ACHN (cell line): ENCODE data around the gene IQGAP2.

ENCODE experiments used
- DNase-seq: peaks from one replicate; pipeline ENCODE4 v3.0.0-alpha.2; 2015
- in situ Hi-C: cut with HindIII; loops from 2 replicates; pipeline ENCODE4 v1.10.0; 2017; ENCODE audit warnings: low sequenced_read_pairs, low pct_ligation_motif_present, low pct_unique_long_range_greater_than_20kb

The IQGAP2 gene

GRCh38 chr5:76467216-76467615 is 64.1 kb downstream of the IQGAP2 start:
- DNase-seq: no peak
- in situ Hi-C loops: no loop called here

DNA sequence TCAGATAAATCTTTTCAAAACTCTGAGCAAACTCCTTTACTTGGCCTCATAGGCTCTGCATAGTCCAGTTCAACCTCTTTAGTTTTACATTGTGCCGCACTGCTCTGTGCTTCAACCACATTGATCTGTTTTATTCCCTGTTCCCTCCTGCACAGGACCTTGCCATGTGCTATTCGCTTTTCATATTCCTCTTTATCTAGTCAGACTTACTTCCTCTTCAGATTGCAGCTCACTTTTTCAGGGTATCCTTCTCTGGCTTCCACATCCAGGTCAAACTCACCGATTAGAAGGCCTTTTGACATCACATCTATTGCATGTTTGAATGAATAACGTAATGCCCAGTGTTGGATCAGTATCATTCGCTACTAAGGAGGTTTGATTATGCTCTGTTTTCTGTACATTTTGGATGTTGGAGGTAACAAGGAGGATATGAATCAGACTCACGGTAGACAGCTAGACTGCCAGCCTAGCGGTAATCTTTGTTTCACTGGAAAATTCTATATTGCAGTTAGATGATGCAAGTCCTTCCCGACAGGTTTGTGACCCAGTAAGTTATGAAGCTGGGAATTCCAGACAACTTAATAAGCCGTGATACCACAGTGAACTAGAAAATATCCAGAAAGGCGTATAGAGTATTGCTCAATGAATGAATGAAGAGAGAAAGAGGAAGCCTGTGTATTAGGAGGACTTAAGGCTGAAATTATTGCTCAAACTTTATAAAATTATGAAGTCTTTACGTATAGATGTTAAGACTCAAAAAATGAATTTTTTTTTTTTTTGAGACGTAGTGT is 65.7 kb downstream of the IQGAP2 start:
- in situ Hi-C loops: no loop called here
- DNase-seq: no peak

DNA sequence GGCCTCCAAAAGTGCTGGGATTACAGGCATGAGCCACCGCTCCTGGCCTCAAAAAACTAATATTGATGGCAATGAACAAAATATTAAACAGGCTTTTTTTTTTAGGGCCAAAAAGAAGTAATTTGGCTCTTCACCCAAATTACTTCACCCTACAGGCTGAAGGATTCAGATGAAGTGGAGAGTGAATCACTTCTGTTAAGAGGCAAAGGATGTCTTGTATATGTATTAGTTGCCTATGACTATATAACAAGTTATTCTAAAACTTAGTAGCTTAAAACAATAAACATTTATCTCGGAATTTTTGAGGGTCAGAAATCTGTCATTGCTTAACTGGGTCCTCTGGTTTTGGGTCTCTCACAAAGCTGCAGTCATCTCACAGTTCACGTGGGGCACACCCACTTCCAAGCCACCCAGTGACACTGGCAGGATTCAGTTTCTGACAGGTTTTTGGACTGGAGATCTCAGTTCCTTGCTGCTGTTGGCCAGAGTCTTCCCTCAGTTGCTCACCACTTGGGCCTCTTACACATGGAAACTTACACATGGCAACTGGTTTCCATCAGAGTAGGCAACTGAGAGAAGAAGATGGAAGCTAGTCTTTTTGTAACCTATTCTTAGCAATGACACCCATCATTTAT is 66.7 kb downstream of the IQGAP2 start:
- no peak for DNase-seq
- in situ Hi-C loops: no loop called here

GRCh38 chr5:76470976-76471375 is 67.9 kb downstream of the IQGAP2 start:
- no peak for DNase-seq
- in situ Hi-C loops: no loop called here

- DNase-seq: no peak
- in situ Hi-C loops: no loop called here
Observed at GRCh38 chr5:76471406-76471805, 68.3 kb downstream of the IQGAP2 start.

GRCh38 chr5:76471987-76472334 is 68.9 kb downstream of the IQGAP2 start:
- no peak for DNase-seq
- in situ Hi-C loops: no loop called here

- no peak for DNase-seq
- in situ Hi-C loops: no loop called here
Observed at GRCh38 chr5:76472335-76473008, 69.4 kb downstream of the IQGAP2 start.

DNA sequence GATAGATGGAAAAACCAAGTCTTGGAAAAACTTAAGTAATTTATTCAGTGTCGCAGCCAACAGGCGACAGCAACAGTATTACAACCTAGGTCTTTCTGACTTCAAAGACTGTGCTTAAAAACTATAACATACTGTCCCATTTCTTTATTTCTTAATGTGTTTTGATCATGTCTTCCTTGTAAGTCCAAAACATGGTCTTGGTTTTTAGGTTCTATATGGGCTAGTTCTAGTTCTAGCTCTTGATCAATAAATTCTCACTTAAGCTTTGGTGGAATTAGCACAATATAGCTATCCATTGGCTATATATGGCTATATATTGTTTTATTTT is 69.9 kb downstream of the IQGAP2 start:
- in situ Hi-C loops: no loop called here
- no peak for DNase-seq

- no peak for DNase-seq
- in situ Hi-C loops: no loop called here
Observed at GRCh38 chr5:76473661-76474060, 70.6 kb downstream of the IQGAP2 start.

DNA sequence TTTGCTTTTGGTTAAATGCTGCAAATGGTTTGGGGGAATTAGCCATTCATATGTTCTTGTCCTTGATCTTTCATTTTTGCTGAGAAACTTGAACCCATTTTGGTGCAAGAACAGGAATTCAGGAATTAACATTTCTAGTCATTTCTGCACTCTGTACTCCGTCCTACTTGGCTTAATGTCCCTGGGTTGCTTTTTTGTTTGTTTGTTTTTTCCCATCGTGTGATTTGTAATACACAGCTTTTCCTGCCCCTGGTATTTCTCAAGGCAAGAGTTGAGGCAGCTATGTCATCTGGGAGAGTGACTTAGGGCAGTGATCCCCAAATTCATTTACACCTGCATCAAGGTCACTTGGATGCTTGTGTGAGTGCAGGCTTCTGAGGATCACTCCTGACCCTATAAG is 71.3 kb downstream of the IQGAP2 start:
- in situ Hi-C loops: no loop called here
- no peak for DNase-seq

- in situ Hi-C loops: no loop called here
- DNase-seq: no peak
Observed at GRCh38 chr5:76475385-76475784, 72.3 kb downstream of the IQGAP2 start.

DNA sequence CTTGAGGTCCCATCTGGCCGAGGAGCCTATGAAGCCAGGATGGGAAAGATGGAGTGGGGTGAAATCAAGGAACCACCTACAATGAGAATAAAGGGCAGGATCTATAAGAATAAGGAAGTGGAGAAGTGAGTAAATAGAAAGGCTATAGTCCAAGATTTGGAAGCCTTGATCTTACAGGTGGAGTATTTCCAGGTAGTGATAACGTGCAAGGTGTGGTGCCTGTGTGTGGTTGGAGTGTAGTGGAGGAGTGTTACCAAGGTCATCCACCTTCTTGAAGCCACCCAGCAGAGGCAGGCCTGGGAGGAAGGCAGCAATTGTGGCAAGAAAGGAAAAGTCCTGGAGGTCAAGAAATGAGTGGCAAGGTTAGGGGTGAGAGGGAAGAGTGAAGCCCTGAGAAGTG is 72.9 kb downstream of the IQGAP2 start:
- in situ Hi-C loops: no loop called here
- DNase-seq: no peak

DNA sequence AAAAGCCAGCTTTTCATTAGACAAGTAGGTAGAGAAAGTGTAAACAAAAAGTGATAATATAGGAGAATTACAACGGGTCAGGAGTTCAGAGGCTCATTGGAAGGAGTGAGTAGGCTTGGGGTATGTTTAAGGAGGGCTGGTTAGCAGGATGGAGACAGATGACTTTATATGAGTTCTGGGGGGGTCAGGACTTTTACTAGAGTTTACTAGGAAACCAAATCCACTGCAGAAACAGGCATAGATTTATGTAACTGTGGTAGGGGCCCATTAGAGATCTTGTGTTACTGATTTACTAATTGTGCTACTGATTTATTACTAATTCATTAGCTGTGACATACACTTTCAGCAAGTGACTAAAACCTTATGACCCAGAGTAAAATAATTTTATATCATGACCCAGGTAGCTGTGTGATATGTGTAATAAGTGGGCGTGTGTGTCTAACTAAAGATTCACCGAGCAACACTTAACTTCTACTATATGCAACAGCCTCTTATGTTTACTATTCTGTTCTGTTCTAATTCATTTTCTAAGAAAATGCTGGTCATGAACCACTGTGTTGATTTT is 73.5 kb downstream of the IQGAP2 start:
- no peak for DNase-seq
- in situ Hi-C loops: no loop called here

- in situ Hi-C loops: no loop called here
- no peak for DNase-seq
Observed at GRCh38 chr5:76477061-76477460, 74.0 kb downstream of the IQGAP2 start.

DNA sequence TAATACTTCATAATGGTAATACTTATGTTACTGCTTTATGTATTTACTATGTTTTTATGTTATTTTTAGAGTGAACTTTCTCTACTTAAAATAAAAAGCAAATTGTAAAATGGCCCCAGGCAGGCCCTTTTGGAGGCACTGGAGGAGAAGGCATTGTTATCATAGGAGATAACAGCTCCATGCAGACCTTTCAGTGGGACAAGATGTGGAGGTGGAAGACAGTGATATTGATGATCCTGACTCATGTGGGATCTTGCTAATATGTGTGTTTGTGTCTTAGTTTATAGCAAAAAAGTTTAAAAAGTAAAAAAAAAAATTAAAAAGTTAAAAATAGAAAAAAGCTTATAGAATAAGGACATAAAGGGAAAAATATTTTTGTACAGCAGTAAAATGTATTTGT is 74.5 kb downstream of the IQGAP2 start:
- no peak for DNase-seq
- in situ Hi-C loops: no loop called here

DNA sequence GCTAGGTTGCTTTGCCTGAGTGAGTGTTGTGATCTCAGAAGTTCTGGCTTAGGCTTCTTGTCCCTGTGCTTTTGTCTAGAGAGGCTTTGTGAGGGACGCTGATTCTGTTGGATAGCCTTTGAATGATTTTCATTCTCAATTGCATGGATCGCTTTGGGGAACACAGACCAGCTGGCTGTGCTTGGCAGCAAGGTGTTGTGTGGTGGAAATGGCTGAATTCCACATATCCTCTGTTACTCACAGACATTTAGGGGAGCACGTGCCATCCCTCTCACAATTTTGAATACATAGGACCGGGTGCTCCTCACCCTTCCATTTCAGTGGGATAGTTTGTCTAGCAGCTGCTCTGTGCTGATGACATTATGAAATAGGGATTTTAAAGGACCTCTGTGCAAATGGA is 76.2 kb downstream of the IQGAP2 start:
- no peak for DNase-seq
- in situ Hi-C loops: no loop called here

DNA sequence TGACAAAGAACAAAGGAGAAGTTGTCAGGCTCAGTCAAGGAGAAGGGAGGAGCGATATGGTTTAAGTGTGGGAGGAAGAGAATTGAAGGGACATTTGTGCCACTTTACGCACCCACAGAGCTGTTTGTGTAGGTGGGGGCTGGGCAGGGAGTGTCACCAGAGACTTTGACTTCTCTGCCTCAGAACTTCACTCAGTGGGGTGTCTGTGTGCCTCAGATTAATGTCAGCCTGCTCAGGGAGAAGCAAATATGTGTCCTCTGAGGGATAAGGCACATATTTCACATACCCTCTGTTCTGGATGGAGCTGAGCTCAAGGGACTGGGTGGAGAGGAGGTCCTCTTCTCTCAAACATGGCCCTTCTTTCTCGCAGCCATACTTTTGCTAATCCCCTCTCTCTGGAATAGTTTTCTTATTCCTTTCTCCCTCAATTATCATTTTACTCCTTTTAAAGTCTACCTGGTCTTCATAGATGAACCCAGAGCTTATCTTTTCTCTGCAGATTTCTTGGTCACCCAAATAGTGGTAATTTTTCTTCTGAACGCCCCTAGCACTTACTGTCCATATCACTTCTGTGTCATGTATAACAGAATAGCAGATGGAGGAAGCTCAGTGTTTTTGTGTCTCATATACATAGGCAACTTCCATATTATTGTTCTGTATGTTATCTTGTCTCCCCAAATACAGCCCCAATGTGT is 77.0 kb downstream of the IQGAP2 start:
- no peak for DNase-seq
- in situ Hi-C loops: no loop called here

DNA sequence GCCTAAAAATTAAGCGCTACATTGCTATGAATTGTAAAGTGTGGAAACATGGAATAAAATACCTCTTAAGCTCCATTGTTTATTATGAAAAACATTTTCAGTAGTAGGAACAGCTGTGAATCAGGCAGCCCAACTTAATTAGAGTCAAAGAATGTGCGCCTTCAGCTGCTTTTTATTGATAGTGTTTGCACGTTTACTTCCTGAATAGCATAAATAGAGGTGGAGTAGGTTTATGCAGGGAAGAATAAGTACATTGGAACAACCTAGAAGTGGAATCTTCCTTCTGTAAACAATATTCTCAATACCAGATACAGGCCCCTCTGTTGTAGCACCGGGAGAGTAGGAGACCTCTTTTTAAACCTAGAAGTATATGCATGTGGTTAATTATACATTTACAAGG is 79.9 kb downstream of the IQGAP2 start:
- no peak for DNase-seq
- in situ Hi-C loops: no loop called here

DNA sequence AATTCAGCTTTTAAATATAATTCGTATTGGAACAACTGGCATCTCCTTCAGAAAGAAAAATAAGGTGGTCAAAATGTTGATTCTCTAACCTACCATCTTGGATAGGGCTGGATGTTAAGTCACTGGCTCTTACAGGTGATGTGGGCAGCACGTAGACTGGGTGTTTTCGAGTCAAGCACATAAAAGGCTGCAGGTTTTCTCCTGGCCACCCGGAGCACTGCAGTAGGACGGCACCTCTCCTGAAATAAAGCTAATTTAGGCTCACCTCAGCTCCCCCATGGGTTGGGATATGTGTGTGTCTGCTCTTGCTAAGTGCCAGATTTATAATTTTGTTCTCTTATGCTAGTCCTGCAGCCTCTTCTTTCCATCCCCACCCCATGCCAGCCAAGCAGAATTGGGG is 80.3 kb downstream of the IQGAP2 start:
- DNase-seq: no peak
- in situ Hi-C loops: no loop called here
